NB4 (cell line): ENCODE measurements around the gene ZNF286A.
"Not testable (repeated sequence)": the region's sequence is repeated elsewhere in the genome, so short reads cannot be mapped to it uniquely, and the experiment has no call there.

ENCODE experiments used
- DNase-seq: peaks from one replicate; pipeline ENCODE4 v3.0.0; 2010; ENCODE audit warnings: low read depth
- H3K4me3 ChIP-seq: one replicate; pipeline ENCODE4 v1.5.1; 2011; ENCODE audit warnings: mild to moderate bottlenecking, low read depth, low read length, moderate library complexity
- CTCF ChIP-seq: IDR thresholded peaks from one replicate; pipeline ENCODE4 v1.5.1; 2012; ENCODE audit warnings: low read depth, low read length
- MAX ChIP-seq: IDR thresholded peaks from 2 replicates; pipeline ENCODE4 v1.6.1; 2011; ENCODE audit warnings: low read depth, low read length
- MYC ChIP-seq: IDR thresholded peaks from 2 replicates; pipeline ENCODE4 v1.6.1; 2011; ENCODE audit warnings: low read depth, low read length
- POLR2A ChIP-seq: IDR thresholded peaks from 2 replicates; pipeline ENCODE4 v1.6.1; 2011; ENCODE audit warnings: mild to moderate bottlenecking; ENCODE audit not compliant: insufficient read length; ENCODE audit errors: extremely low read depth

Gene ZNF286A

GRCh38 chr17:15662681-15663080 is 36.9 kb upstream of the ZNF286A start:
- no peak for DNase-seq
- TF ChIP-seq POLR2A: no peak
- H3K4me3 ChIP-seq: no peak overlapping the region

- DNase-seq: no peak
- H3K4me3 ChIP-seq: no peak overlapping the region
- TF ChIP-seq CTCF (no peak), POLR2A (no peak), MYC (no peak), MAX (no peak)
Measured at GRCh38 chr17:15663176-15663575, 36.4 kb upstream of the ZNF286A start.

GRCh38 chr17:15663691-15664090 is 35.9 kb upstream of the ZNF286A start:
- no peak overlapping the region for H3K4me3 ChIP-seq
- DNase-seq: no peak
- no peak for TF ChIP-seq CTCF
- no peak for TF ChIP-seq MAX
- TF ChIP-seq POLR2A: no peak

GRCh38 chr17:15669526-15669925 is 30.0 kb upstream of the ZNF286A start:
- DNase-seq, H3K4me3 ChIP-seq: not testable (repeated sequence)

- not testable (repeated sequence) for H3K4me3 ChIP-seq, DNase-seq
Measured at GRCh38 chr17:15674640-15675039, 24.9 kb upstream of the ZNF286A start.

GRCh38 chr17:15675991-15676390 is 23.6 kb upstream of the ZNF286A start:
- not testable (repeated sequence) for H3K4me3 ChIP-seq

GRCh38 chr17:15683135-15683534 is 16.4 kb upstream of the ZNF286A start:
- H3K4me3 ChIP-seq: peak overlapping the region; percentile 75
- peak; percentile 21 for DNase-seq

More at GRCh38 chr17:15675991-15676390, 23.6 kb upstream of the ZNF286A start:
- not testable (repeated sequence) for DNase-seq

- 0 out of 2 replicates have a peak, but pooled peaks have one; percentile 13 for TF ChIP-seq MAX
- peak; percentile 55 for TF ChIP-seq POLR2A
- peak; percentile 73 for DNase-seq
- H3K4me3 ChIP-seq: peak within 1 kb of the TSS; percentile 75
Measured at GRCh38 chr17:15683824-15684478, 15.6 kb upstream of the ZNF286A start, which contains the start of gene TRIM16. TSS of gene TRIM16 (minus strand) at chr17:15684311. CDS start at chr17:15651609, 32,702 bp downstream.

- DNase-seq, H3K4me3 ChIP-seq: not testable (repeated sequence)
Measured at GRCh38 chr17:15687494-15687893, 12.1 kb upstream of the ZNF286A start.

- not testable (repeated sequence) for DNase-seq
- peak overlapping the region; percentile 57 for H3K4me3 ChIP-seq
Measured at GRCh38 chr17:15698967-15699366, 585 bp upstream of the ZNF286A start.

GRCh38 chr17:15699937-15700336 is 385 bp downstream of the ZNF286A start:
- not testable (repeated sequence) for DNase-seq
- peak overlapping the region; percentile 55 for H3K4me3 ChIP-seq

GRCh38 chr17:15704239-15704638 is 4.7 kb downstream of the ZNF286A start:
- not testable (repeated sequence) for H3K4me3 ChIP-seq, DNase-seq

- not testable (repeated sequence) for H3K4me3 ChIP-seq, DNase-seq
Measured at GRCh38 chr17:15704813-15705212, 5.3 kb downstream of the ZNF286A start.

- H3K4me3 ChIP-seq, DNase-seq: not testable (repeated sequence)
Measured at GRCh38 chr17:15708879-15709278, 9.3 kb downstream of the ZNF286A start.

GRCh38 chr17:15716601-15717563 is 17.3 kb downstream of the ZNF286A start:
- H3K4me3 ChIP-seq, DNase-seq: not testable (repeated sequence)
